Measurements from ENCODE around the gene MCC.

The MCC gene

DNA sequence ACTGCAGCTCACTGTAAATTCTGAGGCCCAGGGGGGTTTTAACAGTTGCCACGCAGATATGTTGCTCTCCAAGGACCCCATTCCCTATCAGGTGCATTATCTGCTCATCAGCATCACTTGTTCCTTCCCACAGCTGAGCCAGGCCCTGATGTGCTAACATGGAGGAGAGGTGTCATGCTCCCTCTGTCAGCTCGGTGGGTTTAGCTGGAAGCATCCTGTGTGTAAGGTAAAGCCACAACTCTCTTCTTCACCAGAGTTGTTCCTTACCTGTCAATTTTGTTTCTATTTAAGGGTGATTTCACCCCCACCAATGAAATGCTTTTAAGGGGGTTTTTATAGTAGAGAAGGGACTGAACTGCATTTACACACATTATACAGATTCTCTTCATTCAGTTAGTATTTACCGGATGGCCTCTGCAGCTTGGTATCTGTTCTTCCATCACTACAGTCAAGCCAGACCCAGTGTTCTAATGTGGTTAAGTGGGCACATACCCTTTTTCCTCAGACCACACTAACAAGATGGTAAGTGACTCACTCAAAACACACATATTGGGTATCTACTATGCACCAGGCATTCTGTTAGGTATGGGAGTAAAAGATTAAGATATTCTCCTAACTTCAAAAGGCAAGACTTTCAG, 306.3 kb downstream of the MCC start:
- no peak; the same call in 2 of the 3 replicates for ATAC-seq
- peak; percentile 48; the same call in 1 of the 2 replicates for TF ChIP-seq TCF4 (CRISPR knock-in tag; IDR thresholded peaks at IDR 0.05; ENCODE audit: borderline replicate concordance)
- TF ChIP-seq, protein P1, sequence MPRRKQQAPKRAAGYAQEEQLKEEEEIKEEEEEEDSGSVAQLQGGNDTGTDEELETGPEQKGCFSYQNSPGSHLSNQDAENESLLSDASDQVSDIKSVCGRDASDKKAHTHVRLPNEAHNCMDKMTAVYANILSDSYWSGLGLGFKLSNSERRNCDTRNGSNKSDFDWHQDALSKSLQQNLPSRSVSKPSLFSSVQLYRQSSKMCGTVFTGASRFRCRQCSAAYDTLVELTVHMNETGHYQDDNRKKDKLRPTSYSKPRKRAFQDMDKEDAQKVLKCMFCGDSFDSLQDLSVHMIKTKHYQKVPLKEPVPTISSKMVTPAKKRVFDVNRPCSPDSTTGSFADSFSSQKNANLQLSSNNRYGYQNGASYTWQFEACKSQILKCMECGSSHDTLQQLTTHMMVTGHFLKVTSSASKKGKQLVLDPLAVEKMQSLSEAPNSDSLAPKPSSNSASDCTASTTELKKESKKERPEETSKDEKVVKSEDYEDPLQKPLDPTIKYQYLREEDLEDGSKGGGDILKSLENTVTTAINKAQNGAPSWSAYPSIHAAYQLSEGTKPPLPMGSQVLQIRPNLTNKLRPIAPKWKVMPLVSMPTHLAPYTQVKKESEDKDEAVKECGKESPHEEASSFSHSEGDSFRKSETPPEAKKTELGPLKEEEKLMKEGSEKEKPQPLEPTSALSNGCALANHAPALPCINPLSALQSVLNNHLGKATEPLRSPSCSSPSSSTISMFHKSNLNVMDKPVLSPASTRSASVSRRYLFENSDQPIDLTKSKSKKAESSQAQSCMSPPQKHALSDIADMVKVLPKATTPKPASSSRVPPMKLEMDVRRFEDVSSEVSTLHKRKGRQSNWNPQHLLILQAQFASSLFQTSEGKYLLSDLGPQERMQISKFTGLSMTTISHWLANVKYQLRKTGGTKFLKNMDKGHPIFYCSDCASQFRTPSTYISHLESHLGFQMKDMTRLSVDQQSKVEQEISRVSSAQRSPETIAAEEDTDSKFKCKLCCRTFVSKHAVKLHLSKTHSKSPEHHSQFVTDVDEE (CRISPR knock-in tag; IDR thresholded peaks at IDR 0.05) = peak; percentile 65; the same call in 1 of the 2 replicates
- TF ChIP-seq, protein P2, sequence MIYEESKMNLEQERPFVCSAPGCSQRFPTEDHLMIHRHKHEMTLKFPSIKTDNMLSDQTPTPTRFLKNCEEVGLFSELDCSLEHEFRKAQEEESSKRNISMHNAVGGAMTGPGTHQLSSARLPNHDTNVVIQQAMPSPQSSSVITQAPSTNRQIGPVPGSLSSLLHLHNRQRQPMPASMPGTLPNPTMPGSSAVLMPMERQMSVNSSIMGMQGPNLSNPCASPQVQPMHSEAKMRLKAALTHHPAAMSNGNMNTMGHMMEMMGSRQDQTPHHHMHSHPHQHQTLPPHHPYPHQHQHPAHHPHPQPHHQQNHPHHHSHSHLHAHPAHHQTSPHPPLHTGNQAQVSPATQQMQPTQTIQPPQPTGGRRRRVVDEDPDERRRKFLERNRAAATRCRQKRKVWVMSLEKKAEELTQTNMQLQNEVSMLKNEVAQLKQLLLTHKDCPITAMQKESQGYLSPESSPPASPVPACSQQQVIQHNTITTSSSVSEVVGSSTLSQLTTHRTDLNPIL (CRISPR knock-in tag; IDR thresholded peaks at IDR 0.05; ENCODE audit: low read depth) = no peak

DNA sequence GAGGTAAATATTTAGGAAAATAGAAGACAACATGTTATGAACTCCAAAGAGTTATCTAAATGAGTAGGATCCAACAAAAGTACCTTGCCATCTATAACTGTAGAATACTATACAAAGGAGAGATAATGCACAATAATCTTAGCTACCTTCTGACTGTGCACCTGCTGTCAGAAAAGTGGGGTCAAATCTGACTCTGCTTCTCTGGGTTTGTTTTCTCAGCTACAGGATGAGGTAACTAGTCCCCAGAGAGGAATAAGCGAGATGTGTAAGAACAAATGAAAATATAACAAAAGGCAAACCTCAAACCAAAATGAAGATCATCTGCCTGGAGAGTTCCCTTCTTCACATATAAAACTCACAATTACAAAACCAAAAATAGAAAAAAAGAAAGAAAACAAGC, 306.8 kb downstream of the MCC start:
- no peak for ATAC-seq
- no peak for TF ChIP-seq ESRRG (CRISPR knock-in tag; IDR thresholded peaks at IDR 0.05)
- TF ChIP-seq, protein P2 (CRISPR knock-in tag; IDR thresholded peaks at IDR 0.05; ENCODE audit: low read depth) = no peak
- no peak for TF ChIP-seq TCF4 (CRISPR knock-in tag; IDR thresholded peaks at IDR 0.05; ENCODE audit: borderline replicate concordance)
- TF ChIP-seq ISL1 (CRISPR knock-in tag; IDR thresholded peaks at IDR 0.05) = no peak
- TF ChIP-seq CSDC2 (CRISPR knock-in tag; IDR thresholded peaks at IDR 0.05) = no peak
- TF ChIP-seq ZNF565 (CRISPR knock-in tag; conservative IDR thresholded peaks at IDR 0.05; ENCODE audit: low read depth) = no peak
- TF ChIP-seq ZFP3 (CRISPR knock-in tag; IDR thresholded peaks at IDR 0.05) = no peak
- no peak for TF ChIP-seq ZC3H10 (CRISPR knock-in tag; IDR thresholded peaks at IDR 0.05)

DNA sequence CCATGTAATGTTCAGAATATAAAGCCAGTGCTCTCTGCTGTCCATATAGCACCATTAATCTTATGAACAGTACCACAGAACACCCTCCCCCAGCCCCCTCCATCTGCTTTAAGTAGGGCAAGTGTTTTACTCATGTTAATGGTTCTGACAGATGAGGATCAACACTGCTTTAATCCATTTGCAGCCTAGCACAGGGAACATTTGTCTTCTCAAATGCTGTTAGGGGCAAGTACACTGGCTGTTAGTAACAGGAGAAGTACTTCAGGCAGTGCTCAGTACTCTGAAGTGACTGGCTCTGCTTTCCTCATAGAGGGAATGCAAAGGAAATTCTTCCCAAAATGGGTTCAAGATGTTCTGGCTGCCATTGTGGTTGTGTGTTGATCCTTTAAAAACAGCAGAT, 309.1 kb downstream of the MCC start:
- ATAC-seq = peak; percentile 51; the same call in 1 of the 3 replicates
- TF ChIP-seq ZNF70 (CRISPR knock-in tag; IDR thresholded peaks at IDR 0.05) (0 out of 2 replicates have a peak, but pooled peaks have one; percentile 26), RARB (CRISPR knock-in tag; IDR thresholded peaks at IDR 0.05) (no peak), ISL1 (CRISPR knock-in tag; IDR thresholded peaks at IDR 0.05) (peak; percentile 39; the same call in 1 of the 2 replicates), ZFP30 (CRISPR knock-in tag; IDR thresholded peaks at IDR 0.05) (no peak)
- TF ChIP-seq, protein P1 (CRISPR knock-in tag; IDR thresholded peaks at IDR 0.05) = peak; percentile 77

DNA sequence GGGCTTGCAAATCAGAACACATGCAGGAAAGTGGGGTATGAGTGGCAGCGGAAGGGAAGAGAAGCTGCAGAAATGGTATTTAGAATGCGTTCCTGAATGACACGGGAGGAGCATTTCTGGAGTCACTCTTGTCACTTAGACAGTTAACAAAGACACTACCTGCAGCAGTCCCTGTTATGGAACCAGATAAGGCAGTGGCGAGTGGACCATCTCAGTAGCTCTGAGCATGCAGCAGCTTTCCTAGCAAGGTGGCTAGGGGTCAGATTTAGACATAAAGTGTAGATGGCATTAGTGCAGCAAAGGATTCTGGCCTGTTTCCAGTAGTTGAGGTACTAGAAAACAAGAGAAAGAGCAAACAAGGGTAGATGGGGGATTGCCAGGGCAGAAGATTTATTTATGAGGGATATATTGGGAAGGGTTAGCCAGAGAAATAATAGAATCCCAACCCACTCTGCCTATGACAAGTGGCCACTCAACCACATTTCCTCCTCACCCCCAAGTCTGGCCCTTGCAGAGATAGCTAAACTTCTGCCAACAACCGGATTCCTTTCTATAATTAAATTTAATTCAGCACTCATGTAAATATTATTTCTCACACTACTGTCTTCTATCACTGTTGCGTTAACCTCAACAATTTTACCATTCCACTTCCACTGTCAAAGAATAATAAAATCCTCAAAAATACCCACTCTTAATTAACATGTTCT, 310.0 kb downstream of the MCC start:
- TF ChIP-seq ESRRG (CRISPR knock-in tag; IDR thresholded peaks at IDR 0.05) (no peak), ISL1 (CRISPR knock-in tag; IDR thresholded peaks at IDR 0.05) (peak; percentile 58)
- no peak for ATAC-seq

DNA sequence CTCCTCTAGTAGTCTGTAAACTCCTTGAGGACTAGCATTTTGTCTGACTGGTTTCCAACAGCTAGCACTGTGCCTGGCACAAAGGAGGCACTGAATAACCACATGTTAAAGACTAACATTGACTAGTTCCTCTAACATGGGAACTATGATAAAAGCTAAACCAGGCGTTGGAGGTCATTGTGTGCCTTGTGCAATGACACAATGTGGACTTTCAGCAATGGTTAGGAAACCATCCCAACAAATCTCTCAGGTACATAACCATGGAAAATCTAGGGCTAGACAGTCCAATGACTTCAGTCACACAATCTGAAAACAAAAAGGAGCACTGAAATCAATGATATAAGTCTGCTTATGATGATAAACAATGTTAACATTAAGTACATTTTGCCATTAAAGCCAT, 311.0 kb downstream of the MCC start:
- ATAC-seq = no peak
- TF ChIP-seq PPARA (CRISPR knock-in tag; IDR thresholded peaks at IDR 0.05; ENCODE audit: borderline replicate concordance) = no peak
- TF ChIP-seq, protein P3, sequence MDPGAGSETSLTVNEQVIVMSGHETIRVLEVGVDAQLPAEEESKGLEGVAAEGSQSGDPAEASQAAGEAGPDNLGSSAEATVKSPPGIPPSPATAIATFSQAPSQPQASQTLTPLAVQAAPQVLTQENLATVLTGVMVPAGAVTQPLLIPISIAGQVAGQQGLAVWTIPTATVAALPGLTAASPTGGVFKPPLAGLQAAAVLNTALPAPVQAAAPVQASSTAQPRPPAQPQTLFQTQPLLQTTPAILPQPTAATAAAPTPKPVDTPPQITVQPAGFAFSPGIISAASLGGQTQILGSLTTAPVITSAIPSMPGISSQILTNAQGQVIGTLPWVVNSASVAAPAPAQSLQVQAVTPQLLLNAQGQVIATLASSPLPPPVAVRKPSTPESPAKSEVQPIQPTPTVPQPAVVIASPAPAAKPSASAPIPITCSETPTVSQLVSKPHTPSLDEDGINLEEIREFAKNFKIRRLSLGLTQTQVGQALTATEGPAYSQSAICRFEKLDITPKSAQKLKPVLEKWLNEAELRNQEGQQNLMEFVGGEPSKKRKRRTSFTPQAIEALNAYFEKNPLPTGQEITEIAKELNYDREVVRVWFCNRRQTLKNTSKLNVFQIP (CRISPR knock-in tag; IDR thresholded peaks at IDR 0.05; ENCODE audit: borderline replicate concordance, low read depth) = no peak
- no peak for TF ChIP-seq ZFP3 (CRISPR knock-in tag; IDR thresholded peaks at IDR 0.05)
- no peak for TF ChIP-seq RARB (CRISPR knock-in tag; IDR thresholded peaks at IDR 0.05)
- TF ChIP-seq, protein P2 (CRISPR knock-in tag; IDR thresholded peaks at IDR 0.05; ENCODE audit: low read depth) = no peak
- TF ChIP-seq GLIS3 (CRISPR knock-in tag; IDR thresholded peaks at IDR 0.05) = no peak
- no peak for TF ChIP-seq ZNF8 (CRISPR knock-in tag; IDR thresholded peaks at IDR 0.05)
- TF ChIP-seq ESRRG (CRISPR knock-in tag; IDR thresholded peaks at IDR 0.05) = no peak
- TF ChIP-seq BACH2 (CRISPR knock-in tag; IDR thresholded peaks at IDR 0.05; ENCODE audit: borderline replicate concordance) = no peak
- TF ChIP-seq TCF4 (CRISPR knock-in tag; IDR thresholded peaks at IDR 0.05; ENCODE audit: borderline replicate concordance) = no peak
